ENCODE results near the gene FBXO40. TPM values are rescaled to one million over a fixed set of nuclear protein-coding genes. Genes with fewer than 3 reads are reported as not detected.

FBXO40 gene
- total and polyA plus RNA-seq, 9 of the 15 experiments (the other 6 are each of a cell fraction or from before 2014, with no cell fraction given) = 0.01 to 0.05 (median 0.04) TPM; not detected in 3

DNA sequence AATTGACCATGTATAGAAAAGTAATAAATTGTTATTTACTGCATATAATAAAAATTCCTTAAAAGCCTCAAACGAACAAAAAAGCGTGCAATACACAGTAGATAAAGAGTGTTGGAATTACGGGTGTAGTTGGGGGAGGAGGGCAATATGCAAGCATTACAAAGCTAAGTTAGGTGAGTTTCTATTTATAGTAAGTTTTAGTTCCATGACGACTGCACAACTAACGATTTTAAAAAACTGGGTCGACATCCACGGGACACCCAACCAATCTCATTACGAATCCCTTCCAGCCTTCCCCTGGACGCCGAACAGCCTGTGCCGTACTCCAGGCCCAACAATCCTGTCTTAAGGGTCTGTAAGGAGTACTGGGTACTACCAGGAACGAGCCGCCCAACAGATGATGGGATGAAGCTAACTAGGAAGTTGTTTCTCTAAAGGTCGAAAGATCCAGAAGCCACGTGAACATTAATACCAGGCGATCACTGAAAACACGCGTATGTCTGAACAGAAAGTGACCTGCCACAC, 48.1 kb upstream of the FBXO40 start (continued):
- TF ChIP-seq TAF1 (IDR thresholded peaks at IDR 0.05; ENCODE audit: control insufficient read depth, extremely low read depth, insufficient read depth, low read length, severe bottlenecking) (peak; percentile 35), MEF2D (tag; conservative IDR thresholded peaks at IDR 0.05; ENCODE audit: low read depth) (0 out of 2 replicates have a peak, but pooled peaks have one; percentile 19), CC2D1A (IDR thresholded peaks at IDR 0.05) (no peak), SREBF1 (IDR thresholded peaks at IDR 0.05; ENCODE audit: borderline replicate concordance, low read depth, low read length) (no peak), ZNF57 (CRISPR knock-in tag; IDR thresholded peaks at IDR 0.05) (no peak), MEF2A (IDR thresholded peaks at IDR 0.05; ENCODE audit: control insufficient read depth, low read depth, low read length) (peak; percentile 56; the same call in 1 of the 2 replicates), TAL1 (IDR thresholded peaks at IDR 0.05) (no peak)

DNA sequence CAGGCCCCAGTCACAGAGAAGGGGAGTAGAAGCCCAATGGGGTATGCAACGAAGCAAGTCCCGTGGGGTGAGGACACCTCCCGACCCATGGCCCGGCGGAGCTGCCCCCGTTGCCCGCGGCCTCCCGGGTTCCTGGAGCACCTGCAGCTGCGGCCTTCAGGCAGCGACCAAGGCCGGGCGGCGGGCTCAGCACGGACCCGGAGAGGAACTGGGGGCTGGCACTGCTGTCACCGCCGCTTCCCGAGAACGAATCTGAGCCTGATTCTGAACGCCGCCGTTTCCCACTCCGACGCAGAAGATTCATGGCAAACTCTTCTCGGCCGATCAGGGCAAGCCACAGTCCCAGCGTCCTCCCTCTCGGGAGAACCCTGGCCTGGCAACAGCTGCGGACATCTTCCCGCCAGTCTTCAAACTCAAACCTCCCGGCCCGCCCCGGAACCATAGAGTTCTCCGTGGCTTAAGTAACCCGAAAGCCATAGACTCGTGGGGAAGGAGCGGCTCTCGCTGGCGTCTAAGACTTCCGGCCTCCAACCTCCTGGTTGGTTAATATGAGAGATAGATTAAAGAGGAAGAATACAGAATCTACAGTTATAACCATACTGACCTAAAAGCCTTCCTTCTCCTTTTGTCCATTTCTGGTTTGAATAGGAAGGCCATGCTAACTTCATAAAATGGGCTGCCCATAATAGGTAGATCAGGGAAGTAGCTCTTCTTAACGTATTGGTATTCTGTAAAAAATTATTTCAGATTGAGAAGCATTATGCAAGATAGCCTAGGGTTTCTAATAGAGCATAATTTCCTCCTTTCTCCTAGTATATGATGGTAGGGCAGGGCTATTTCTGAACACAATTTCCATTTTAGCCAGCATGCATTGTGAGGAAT, 47.4 kb upstream of the FBXO40 start, which contains the start of gene POLQ:
Gene POLQ, minus strand, starts transcription at position 415 of the 882 bp plus-strand sequence. Its CDS starts 111 bp downstream, at position 304.
- H3K27ac ChIP-seq (ENCODE audit: extremely low read depth, low read depth, low read length) = peak within 1 kb of the TSS; percentile 78
- H3K4me3 ChIP-seq = peak within 1 kb of the TSS; percentile 74
- H3K9me3 ChIP-seq (replicated peaks; ENCODE audit: control insufficient read depth, insufficient read depth, low read depth, low read length) = no peaks in the 10 kb centered on the region
- WGBS (ENCODE audit: insufficient coverage, low coverage, missing lambda C conversion rate) = 0% methylated on average over 28 of the region's 42 CpGs
- H3K4me1 ChIP-seq (replicated peaks in 1 of 2; ENCODE audit: control insufficient read depth in 2 of 2, insufficient read depth in 2 of 2, low read length in 2 of 2) = peaks cover 0 to 2% of the 10 kb centered on the region in 2 experiments; a peak in 2 of 5 replicates
- H2AFZ ChIP-seq (ENCODE audit: low read depth, low read length) = peak within 1 kb of the TSS; percentile 99
- ChIA-PET POLR2A (no interaction called here), CTCF (ENCODE audit: low intra/inter-chr PET ratio) (interaction anchor here (0.5 to 1.5 kb wide), 5 partner anchors 395 to 1944 kb away, joined by 3 to 4 read pairs (median 3); no protein-coding TSS in a partner anchor)
- H3K27me3 ChIP-seq (ENCODE audit: control insufficient read depth in 2 of 2, insufficient read depth in 2 of 2, low read length in 2 of 2) = no peaks in the 10 kb centered on the region
- DNase-seq (ENCODE audit: extremely low read depth in 1 of 4, low spot score in 3 of 4) (peak; percentile 79 to 93 (median 82)), ATAC-seq (peak; percentile 97), FAIRE-seq (peak; percentile 94)
- peak within 1 kb of the TSS; percentile 90 to 94 for H3K9ac ChIP-seq (ENCODE audit: insufficient read depth in 1 of 2, low read depth in 2 of 2, low read length in 2 of 2)
- BruUV-seq (replicated peaks) = TSS peak; percentile 84
- H4K20me1 ChIP-seq (replicated peaks; ENCODE audit: control insufficient read depth, insufficient read depth, low read length) = no peaks in the 10 kb centered on the region
- H3K36me3 ChIP-seq (ENCODE audit: control insufficient read depth, insufficient read depth, low read length) = peaks cover 30% of the 10 kb centered on the region; the same call in 2 of the 3 replicates
- intact Hi-C loops (cut with micrococcal nuclease) = loop anchor here (1.0 to 10.0 kb wide), 6 partner anchors 309 to 810 kb away; no protein-coding TSS in a partner anchor
- in situ Hi-C loops (cut with MboI) = loop anchor here (5.0 kb wide), 1 partner anchor 811 kb away; no protein-coding TSS in a partner anchor
- H3K79me2 ChIP-seq (ENCODE audit: control insufficient read depth, insufficient read depth, low read length) = peaks cover 21% of the 10 kb centered on the region
- H3K4me2 ChIP-seq (ENCODE audit: insufficient read depth, low read length) = peak within 1 kb of the TSS; percentile 86
- H3K9me1 ChIP-seq (ENCODE audit: control insufficient read depth, insufficient read depth, low read length) = no peaks in the 10 kb centered on the region
- no peak for TF ChIP-seq PPARD (CRISPR knock-in tag; IDR thresholded peaks at IDR 0.05)
- TF ChIP-seq TSC22D4 (tag; IDR thresholded peaks at IDR 0.05) = no peak
- no peak for TF ChIP-seq TEAD4 (IDR thresholded peaks at IDR 0.05; ENCODE audit: low read length)
- TF ChIP-seq TEAD4 (CRISPR knock-in tag; IDR thresholded peaks at IDR 0.05; ENCODE audit: borderline replicate concordance) = no peak
- peak; percentile 98 for TF ChIP-seq SP2 (IDR thresholded peaks at IDR 0.05; ENCODE audit: extremely low read depth, low read depth, low read length, poor library complexity, severe bottlenecking)
- no peak for TF ChIP-seq ZFP1 (CRISPR knock-in tag; IDR thresholded peaks at IDR 0.05)
- TF ChIP-seq SMC3 (conservative IDR thresholded peaks at IDR 0.05; ENCODE audit: insufficient read depth, low read depth, low read length) = no peak
- no peak for TF ChIP-seq CREM (IDR thresholded peaks at IDR 0.05; ENCODE audit: low read depth)
- TF ChIP-seq RFX1 (IDR thresholded peaks at IDR 0.05) = no peak
- TF ChIP-seq, protein P1, sequence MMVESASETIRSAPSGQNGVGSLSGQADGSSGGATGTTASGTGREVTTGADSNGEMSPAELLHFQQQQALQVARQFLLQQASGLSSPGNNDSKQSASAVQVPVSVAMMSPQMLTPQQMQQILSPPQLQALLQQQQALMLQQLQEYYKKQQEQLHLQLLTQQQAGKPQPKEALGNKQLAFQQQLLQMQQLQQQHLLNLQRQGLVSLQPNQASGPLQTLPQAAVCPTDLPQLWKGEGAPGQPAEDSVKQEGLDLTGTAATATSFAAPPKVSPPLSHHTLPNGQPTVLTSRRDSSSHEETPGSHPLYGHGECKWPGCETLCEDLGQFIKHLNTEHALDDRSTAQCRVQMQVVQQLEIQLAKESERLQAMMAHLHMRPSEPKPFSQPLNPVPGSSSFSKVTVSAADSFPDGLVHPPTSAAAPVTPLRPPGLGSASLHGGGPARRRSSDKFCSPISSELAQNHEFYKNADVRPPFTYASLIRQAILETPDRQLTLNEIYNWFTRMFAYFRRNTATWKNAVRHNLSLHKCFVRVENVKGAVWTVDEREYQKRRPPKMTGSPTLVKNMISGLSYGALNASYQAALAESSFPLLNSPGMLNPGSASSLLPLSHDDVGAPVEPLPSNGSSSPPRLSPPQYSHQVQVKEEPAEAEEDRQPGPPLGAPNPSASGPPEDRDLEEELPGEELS (CRISPR knock-in tag; IDR thresholded peaks at IDR 0.05; ENCODE audit: borderline replicate concordance) = no peak
- no peak for TF ChIP-seq CBX5 (IDR thresholded peaks at IDR 0.05; ENCODE audit: borderline replicate concordance, low read depth)
